ENCODE data around the gene ZNF536. TPM values are rescaled to one million over a fixed set of nuclear protein-coding genes. Genes with fewer than 3 reads are reported as not detected.

ZNF536 gene
- total and polyA plus RNA-seq, 12 donors = 0.22 to 10.7 (median 3.7) TPM

- no peaks in the 10 kb centered on the region for H3K36me3 ChIP-seq
- no peak for TF ChIP-seq CTCF (IDR thresholded peaks at IDR 0.05)
- intact Hi-C loops (cut with DNase I) = no loop called here
- DNase-seq (no peak), ATAC-seq (no peak)
- 81 to 89% methylated on average over 4 of the region's 4 CpGs for WGBS, 2 donors
- no peaks in the 10 kb centered on the region for H3K9me3 ChIP-seq
- H3K27ac ChIP-seq = no peak overlapping the region
- H3K27me3 ChIP-seq = peaks cover 0 to 33% (median 10%) of the 10 kb centered on the region in 7 donors
- no peak overlapping the region for H3K4me3 ChIP-seq
- H3K4me1 ChIP-seq = no peaks in the 10 kb centered on the region
These were observed 9.2 kb downstream of the ZNF536 start for GRCh38 chr19:30381366-30381765.

- TF ChIP-seq CTCF (IDR thresholded peaks at IDR 0.05) = no peak
- DNase-seq = no peak
- H3K4me3 ChIP-seq = no peak overlapping the region
- H3K36me3 ChIP-seq = no peaks in the 10 kb centered on the region
- intact Hi-C loops (cut with DNase I) = no loop called here
- peaks cover 0 to 13% (median 5%) of the 10 kb centered on the region in 7 donors for H3K27me3 ChIP-seq
- no peak for ATAC-seq
- H3K4me1 ChIP-seq = peaks cover 0 to 17% (median 10%) of the 10 kb centered on the region in 9 donors
- H3K9me3 ChIP-seq = no peaks in the 10 kb centered on the region
- no peak overlapping the region for H3K27ac ChIP-seq
- 85 to 89% methylated on average over 9 of the region's 9 CpGs for WGBS, 2 donors
These were observed 13.0 kb downstream of the ZNF536 start for GRCh38 chr19:30385174-30385573.

DNA sequence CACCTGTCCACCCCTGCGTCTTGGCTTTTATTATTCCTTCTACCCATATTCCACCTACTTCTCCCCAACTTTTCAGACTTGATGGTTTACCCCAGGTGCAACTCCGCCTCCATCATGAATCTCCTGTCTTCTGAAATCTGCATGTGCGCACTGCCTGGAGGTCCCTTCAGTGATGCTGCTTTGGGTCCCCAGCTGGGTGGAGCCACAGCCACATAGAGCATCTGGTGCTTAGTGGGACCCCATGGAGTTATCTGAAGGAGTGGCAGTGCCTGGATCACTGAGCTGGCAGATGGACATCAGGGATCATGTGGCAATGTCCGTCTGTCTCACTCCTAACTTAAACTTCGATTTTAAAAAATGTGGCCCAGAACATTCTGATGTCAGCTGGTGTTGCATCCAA, 13.5 kb downstream of the ZNF536 start:
- no peaks in the 10 kb centered on the region for H3K9me3 ChIP-seq
- H3K4me1 ChIP-seq = peaks cover 0 to 17% (median 10%) of the 10 kb centered on the region in 9 donors
- H3K27me3 ChIP-seq = peaks cover 0 to 17% (median 5%) of the 10 kb centered on the region in 7 donors
- no peaks in the 10 kb centered on the region for H3K36me3 ChIP-seq
- TF ChIP-seq CTCF (IDR thresholded peaks at IDR 0.05) = no peak
- ATAC-seq (no peak), DNase-seq (no peak)
- WGBS, 2 donors = 87 to 91% methylated on average over 5 of the region's 5 CpGs
- intact Hi-C loops (cut with DNase I) = no loop called here
- H3K4me3 ChIP-seq = no peak overlapping the region
- no peak overlapping the region for H3K27ac ChIP-seq

DNA sequence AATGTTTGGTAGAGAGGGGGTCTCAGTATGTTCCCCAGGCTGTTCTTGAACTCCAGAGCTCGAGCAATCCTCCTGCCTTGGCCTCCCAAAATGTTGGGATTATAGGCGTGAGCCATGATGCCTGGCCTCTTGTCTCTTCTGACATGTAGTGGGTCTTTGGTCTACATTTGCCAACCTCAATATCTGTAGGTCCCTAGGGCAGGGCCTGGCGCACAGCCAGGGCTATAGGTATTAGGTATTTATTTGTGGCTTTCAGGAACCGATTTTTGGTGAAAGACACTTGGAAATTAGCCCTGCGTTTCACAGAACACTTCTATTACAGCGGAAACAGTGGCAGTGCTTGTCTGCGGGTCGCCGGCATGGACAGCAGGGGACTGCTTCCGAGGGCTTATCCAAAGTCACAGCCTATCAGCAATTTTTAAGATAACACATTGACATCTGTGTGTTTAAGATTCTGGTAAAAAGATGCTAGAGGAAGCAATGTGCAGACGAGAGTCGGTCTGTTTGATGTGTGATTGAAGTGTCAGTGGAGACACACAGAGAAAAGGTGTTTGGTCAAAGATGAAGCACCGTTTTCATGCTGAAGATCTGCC, 14.5 kb downstream of the ZNF536 start:
- H3K4me3 ChIP-seq = no peak overlapping the region
- no peak overlapping the region for H3K27ac ChIP-seq
- peak in 1 of 8 donors; percentile 18 for ATAC-seq
- WGBS, 2 donors = 32 to 44% methylated on average over 13 of the region's 13 CpGs
- H3K4me1 ChIP-seq = peaks cover 0 to 17% (median 10%) of the 10 kb centered on the region in 9 donors
- H3K27me3 ChIP-seq = peaks cover 0 to 25% (median 5%) of the 10 kb centered on the region in 7 donors
- TF ChIP-seq CTCF (IDR thresholded peaks at IDR 0.05) = no peak
- intact Hi-C loops (cut with DNase I) = no loop called here
- no peaks in the 10 kb centered on the region for H3K9me3 ChIP-seq
- no peaks in the 10 kb centered on the region for H3K36me3 ChIP-seq
- DNase-seq = no peak
